Rectal smooth muscle tissue (tissue), 1 donor: ENCODE data around the gene ELK1.

Experiments
- H3K27ac ChIP-seq: one replicate; pipeline ENCODE4 v1.7.0; 2013; ENCODE audit warnings: low read depth, low read length, inconsistent platforms
- H3K27me3 ChIP-seq: one replicate; pipeline ENCODE4 v1.7.0; 2013; ENCODE audit warnings: low read length; ENCODE audit not compliant: control insufficient read depth, insufficient read depth
- H3K36me3 ChIP-seq: one replicate; pipeline ENCODE4 v1.7.0; 2013; ENCODE audit warnings: low read length; ENCODE audit not compliant: control insufficient read depth, insufficient read depth
- H3K4me1 ChIP-seq: one replicate; pipeline ENCODE4 v1.7.0; 2013; ENCODE audit warnings: low read length; ENCODE audit not compliant: control insufficient read depth, insufficient read depth
- H3K4me3 ChIP-seq: one replicate; pipeline ENCODE4 v1.7.0; 2013; ENCODE audit warnings: low read length
- H3K9ac ChIP-seq: one replicate; pipeline ENCODE4 v1.7.0; 2013; ENCODE audit warnings: low read length

ELK1 gene

DNA sequence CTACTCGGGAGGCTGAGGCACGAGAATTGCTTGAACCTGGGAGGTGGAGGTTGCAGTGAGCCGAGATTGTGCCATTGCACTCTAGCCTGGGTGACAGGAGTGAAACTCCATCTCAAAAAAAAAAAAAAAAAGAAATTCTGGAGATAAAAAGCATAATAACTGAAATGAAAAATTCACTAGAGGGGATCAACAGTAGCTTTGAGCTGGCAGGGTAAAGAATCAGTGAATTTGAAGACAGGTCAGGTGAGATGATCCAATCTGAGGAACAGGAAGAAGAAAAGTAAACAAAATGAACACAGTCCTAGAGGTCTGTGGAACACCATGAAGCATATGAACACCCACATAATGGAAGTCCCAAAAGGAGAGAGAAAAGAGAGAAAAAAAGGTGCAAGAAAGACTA, 53.1 kb downstream of the ELK1 start:
- no peak overlapping the region for H3K9ac ChIP-seq
- H3K27me3 ChIP-seq: no peaks in the 10 kb centered on the region
- no peaks in the 10 kb centered on the region for H3K36me3 ChIP-seq
- H3K4me3 ChIP-seq: no peak overlapping the region
- H3K27ac ChIP-seq: no peak overlapping the region
- no peaks in the 10 kb centered on the region for H3K4me1 ChIP-seq

DNA sequence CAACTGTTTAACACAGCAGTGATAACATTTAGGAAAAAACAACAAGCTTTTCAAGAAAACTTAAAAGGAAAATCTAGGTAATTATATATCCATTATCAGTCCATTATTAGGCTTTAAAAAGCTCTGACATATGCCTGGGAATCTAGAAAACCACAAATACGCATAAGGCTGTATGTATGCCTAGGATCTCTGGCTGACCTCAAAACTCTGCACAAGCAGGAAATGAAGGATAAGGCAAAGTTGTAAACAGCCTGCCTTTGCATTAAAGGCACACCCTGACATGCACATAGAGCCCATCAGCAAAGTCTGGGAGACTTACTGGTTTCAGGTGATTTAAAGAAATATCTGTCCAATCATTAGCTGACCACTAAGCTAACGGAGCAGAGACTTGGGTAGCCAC, 54.1 kb downstream of the ELK1 start:
- Histone ChIP-seq H3K9ac (no peak overlapping the region), H3K27ac (no peak overlapping the region), H3K36me3 (no peaks in the 10 kb centered on the region), H3K4me3 (no peak overlapping the region), H3K27me3 (no peaks in the 10 kb centered on the region), H3K4me1 (no peaks in the 10 kb centered on the region)

DNA sequence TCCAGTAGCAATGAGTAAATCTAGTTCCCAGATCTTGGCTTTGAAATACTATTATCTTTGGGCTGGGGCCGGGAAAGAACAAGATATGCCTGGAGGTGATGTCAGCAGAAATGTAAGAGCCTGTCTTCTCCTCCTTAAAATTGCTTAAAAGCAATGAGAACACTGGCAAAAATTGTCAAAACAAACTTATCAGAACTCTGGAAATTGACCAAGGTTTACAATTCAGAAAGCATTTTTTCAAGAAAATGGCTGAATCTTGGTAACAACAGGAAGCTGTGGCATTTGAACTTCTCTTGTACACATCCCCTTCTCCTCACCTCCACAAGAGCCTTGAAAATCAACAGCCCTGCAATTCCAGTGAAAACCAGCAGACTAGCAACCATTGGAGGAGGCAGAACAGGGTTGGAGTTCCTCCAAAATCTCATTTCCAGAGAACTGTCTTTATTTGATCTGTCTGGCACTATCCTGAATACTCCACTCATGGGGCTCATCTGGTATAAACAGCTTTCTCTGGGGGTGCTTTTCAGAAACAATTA, 54.6 kb downstream of the ELK1 start:
- no peak overlapping the region for H3K4me3 ChIP-seq
- H3K4me1 ChIP-seq: no peaks in the 10 kb centered on the region
- H3K27me3 ChIP-seq: no peaks in the 10 kb centered on the region
- no peak overlapping the region for H3K27ac ChIP-seq
- no peaks in the 10 kb centered on the region for H3K36me3 ChIP-seq
- H3K9ac ChIP-seq: no peak overlapping the region

DNA sequence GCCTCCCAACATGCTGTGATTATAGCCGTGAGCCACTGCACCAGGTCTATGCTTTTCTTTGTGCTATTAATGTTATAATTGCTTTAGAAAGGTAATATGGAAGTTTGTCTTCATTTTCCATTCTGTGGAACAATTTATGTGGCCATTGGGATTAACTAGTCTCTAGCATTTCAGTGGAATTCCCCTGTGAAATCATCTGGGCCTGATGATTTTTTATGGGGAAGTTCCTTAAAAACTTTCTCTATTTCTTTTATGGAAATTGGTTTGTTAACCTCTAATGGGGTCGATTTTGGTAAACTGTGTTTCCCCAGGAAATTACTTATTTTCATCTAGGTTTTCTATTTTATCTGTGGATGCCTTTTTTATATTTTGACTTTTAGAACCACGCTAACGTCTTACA, 56.8 kb downstream of the ELK1 start:
- Histone ChIP-seq H3K4me3 (no peak overlapping the region), H3K36me3 (no peaks in the 10 kb centered on the region), H3K9ac (no peak overlapping the region)

DNA sequence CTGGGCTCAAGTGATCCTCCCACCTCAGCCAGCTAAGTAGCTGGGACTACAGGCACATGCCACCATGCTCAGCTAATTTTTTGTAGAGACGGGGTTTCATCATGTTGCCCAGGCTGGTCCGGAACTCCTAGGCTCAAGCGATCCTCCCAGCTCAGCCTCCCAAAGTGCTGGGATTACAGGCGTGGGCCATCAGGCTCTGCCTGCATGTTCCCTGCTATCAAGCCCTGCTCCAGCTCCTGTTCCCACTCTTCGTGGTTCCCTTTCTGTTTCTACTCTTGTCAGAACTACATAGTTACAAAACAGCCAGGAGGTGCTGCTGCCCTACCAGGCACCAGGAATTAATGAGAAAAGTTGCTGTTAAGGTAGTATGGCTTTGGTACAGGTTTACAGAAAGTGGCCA, 59.4 kb downstream of the ELK1 start:
- H3K9ac ChIP-seq: no peak overlapping the region
- H3K4me3 ChIP-seq: no peak overlapping the region
- H3K36me3 ChIP-seq: no peaks in the 10 kb centered on the region
- no peaks in the 10 kb centered on the region for H3K4me1 ChIP-seq
- no peak overlapping the region for H3K27ac ChIP-seq
- no peaks in the 10 kb centered on the region for H3K27me3 ChIP-seq

More for the DNA sequence above, 56.8 kb downstream of the ELK1 start:
- Histone ChIP-seq H3K4me1 (no peaks in the 10 kb centered on the region), H3K27me3 (no peaks in the 10 kb centered on the region), H3K27ac (no peak overlapping the region)

DNA sequence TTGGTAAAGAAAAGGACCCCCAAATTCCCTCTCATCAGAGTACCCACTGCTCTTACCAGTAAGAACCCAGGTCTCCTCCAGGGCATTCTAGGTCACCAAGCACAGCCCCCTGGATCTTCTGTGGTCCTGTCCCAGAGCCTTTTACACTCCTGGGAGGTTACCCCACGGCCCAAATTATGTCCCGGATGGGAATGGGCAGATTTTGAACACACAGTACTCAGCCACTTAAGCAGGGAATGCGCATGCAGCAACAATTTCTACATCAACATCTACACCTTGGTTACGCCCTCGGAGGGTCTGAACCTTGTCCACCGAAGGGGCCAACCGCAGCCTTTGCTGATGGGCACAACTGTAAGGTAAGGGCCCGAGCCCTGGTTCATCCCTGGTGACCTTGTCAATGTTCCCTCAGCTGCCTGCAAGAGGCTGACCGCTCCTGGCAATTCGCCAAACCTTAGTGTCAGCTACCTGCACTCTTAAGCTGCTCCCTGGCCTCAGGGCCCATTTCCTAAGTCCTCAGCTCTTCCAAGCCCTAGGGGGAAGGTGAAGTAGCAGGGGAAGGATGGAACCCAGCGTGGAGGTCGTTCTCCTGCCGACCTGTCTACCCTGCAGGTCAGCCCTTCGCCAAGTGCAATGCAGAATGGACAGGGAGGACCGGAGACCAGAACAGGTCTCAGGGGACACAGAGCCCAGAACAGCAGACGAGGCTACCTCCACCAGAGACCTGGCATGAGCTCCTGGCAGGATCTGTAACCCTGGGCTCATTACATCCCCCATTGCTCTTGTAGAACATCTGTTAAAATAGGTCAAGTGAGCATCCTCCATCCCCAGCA, 62.2 kb downstream of the ELK1 start:
- Histone ChIP-seq H3K27ac (no peak overlapping the region), H3K4me1 (no peaks in the 10 kb centered on the region), H3K36me3 (no peaks in the 10 kb centered on the region), H3K9ac (no peak overlapping the region), H3K27me3 (no peaks in the 10 kb centered on the region), H3K4me3 (no peak overlapping the region)

DNA sequence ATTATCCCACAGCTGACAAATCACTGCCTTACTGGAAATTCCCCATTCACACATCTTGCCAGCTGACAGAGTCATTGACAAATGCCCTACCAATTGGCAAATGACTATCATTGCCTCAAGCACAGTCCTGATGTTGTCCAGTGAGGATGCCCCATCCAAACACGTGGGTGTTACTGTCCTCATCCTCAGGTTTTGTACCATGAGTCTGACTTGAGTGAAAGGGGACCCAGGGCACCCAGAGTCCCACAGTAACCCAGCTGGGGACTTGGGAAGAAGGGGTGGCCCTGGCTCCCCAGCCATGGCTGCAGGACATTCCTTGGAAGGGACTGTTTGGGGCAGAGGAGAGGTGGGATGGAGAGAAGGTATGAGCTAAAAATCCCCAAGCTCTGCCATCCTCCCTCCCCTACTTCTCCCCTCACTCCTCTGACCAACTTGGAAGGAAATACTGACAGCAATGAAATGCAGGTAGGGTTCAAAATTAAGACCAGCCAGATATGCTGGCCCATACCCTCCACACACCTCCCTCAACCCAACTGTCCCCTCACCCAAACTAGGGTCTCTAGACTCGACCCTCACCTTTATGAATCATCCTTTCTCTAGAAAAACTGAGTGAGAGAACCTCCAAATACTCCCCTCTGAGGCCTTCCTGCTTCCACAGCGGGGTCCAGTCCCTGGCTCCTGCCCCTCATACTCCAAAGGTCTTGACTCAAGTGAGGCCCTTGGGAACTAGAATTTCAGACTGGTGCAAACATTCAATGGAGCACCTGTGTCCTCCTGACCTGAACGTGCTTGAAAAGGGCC, 63.1 kb downstream of the ELK1 start:
- H3K4me1 ChIP-seq: no peaks in the 10 kb centered on the region
- no peaks in the 10 kb centered on the region for H3K36me3 ChIP-seq
- no peak overlapping the region for H3K9ac ChIP-seq
- H3K27me3 ChIP-seq: no peaks in the 10 kb centered on the region
- H3K27ac ChIP-seq: no peak overlapping the region
- no peak overlapping the region for H3K4me3 ChIP-seq

DNA sequence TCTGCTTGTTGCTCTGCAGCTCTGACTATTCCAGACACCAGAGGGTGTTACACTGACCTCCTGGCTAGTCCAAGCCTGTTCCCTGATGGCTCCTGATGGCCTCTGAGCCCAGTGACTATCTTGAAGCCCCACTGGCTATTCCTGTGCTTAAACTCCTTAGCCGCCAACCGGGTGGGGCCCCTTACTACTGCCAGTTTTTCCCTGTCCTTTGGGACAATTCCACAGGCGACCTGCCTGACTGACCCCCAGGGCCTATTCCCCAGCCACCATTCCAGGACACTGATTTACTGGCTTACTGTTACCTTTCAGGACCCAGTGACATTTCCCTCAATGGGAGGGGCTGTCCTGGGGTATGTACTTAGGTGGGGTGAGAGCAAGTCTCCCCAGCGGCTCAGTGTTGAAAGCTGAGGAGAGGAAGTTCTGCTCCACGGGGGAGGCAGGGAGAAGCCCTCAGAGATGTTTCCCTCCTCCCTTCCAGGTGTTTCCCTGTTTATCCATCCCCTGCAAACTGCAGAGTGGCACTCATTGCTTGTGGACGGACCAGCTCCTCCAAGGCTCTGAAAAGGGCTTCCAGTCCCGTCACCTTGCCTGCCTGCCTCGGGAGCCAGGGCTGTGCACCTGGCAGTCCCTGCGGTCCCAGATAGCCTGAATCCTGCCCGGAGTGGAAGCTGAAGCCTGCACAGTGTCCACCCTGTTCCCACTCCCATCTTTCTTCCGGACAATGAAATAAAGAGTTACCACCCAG, 64.1 kb downstream of the ELK1 start:
- no peak overlapping the region for H3K9ac ChIP-seq
- no peaks in the 10 kb centered on the region for H3K36me3 ChIP-seq
- H3K4me3 ChIP-seq: no peak overlapping the region
- no peak overlapping the region for H3K27ac ChIP-seq
- H3K27me3 ChIP-seq: no peaks in the 10 kb centered on the region
- H3K4me1 ChIP-seq: peaks cover 3% of the 10 kb centered on the region
